ENCODE measurements around the gene RHEX. TPM values are rescaled to one million over a fixed set of nuclear protein-coding genes. Genes with fewer than 3 reads are reported as not detected.
A peak's percentile ranks its signal among the peaks of the same experiment; 100 is the strongest.

The RHEX gene
- total RNA-seq, 6 donors from 2014 or later: 1.4 to 19.0 (median 6.8) TPM; not detected in 1

GRCh38 chr1:206022766-206023165 is 30.2 kb upstream of the RHEX start:
- 86 to 95% methylated on average over 4 to 7 of the region's 7 CpGs for WGBS, 2 donors
- Histone ChIP-seq H3K9me3 (no peaks in the 10 kb centered on the region), H3K27me3 (no peaks in the 10 kb centered on the region), H3K36me3 (no peaks in the 10 kb centered on the region), H3K4me3 (peak overlapping the region in 3 of 4 donors; percentile 17 to 40 (median 21)), H3K4me1 (peaks cover 0 to 17% (median 6%) of the 10 kb centered on the region in 4 donors), H3K27ac (no peak overlapping the region)
- DNase-seq (no peak), ATAC-seq (ENCODE audit: low FRiP score in 2 of 2) (no peak)
- TF ChIP-seq POLR2AphosphoS5 (IDR thresholded peaks at IDR 0.05): no peak
- TF ChIP-seq POLR2A (IDR thresholded peaks at IDR 0.05): no peak
- no peak for TF ChIP-seq CTCF (IDR thresholded peaks at IDR 0.05)
- no peak for TF ChIP-seq EP300 (IDR thresholded peaks at IDR 0.05)

GRCh38 chr1:206023695-206024094 is 29.3 kb upstream of the RHEX start, which contains the start of gene CTSE:
Gene CTSE, minus strand, starts transcription at chr1:206023895. Its CDS starts 104 bp downstream, at chr1:206023791.
- ATAC-seq (ENCODE audit: low FRiP score in 2 of 2): peak; percentile 71 to 84
- Histone ChIP-seq H3K4me3 (peak within 1 kb of the TSS in 3 of 4 donors; percentile 17 to 40 (median 21)), H3K4me1 (peaks cover 0 to 17% (median 6%) of the 10 kb centered on the region in 4 donors), H3K27me3 (no peaks in the 10 kb centered on the region), H3K36me3 (no peaks in the 10 kb centered on the region), H3K9me3 (no peaks in the 10 kb centered on the region), H3K27ac (peak within 1 kb of the TSS in 3 of 4 donors; percentile 57 to 75 (median 62))
- peak in 1 of 2 donors; percentile 83 for DNase-seq
- whole genome bisulfite sequencing, 2 donors: 54 to 79% methylated on average over 11 of the region's 11 CpGs
- TF ChIP-seq EP300 (IDR thresholded peaks at IDR 0.05): peak in 2 of 4 donors; percentile 71 to 81
- peak; percentile 30 to 67 for TF ChIP-seq POLR2AphosphoS5 (IDR thresholded peaks at IDR 0.05)
- peak in 1 of 4 donors; percentile 42 for TF ChIP-seq POLR2A (IDR thresholded peaks at IDR 0.05)
- no peak for TF ChIP-seq CTCF (IDR thresholded peaks at IDR 0.05)

GRCh38 chr1:206025283-206025820 is 27.6 kb upstream of the RHEX start:
- Histone ChIP-seq H3K27ac (peak overlapping the region in 3 of 4 donors; percentile 57 to 75 (median 62)), H3K36me3 (no peaks in the 10 kb centered on the region), H3K9me3 (no peaks in the 10 kb centered on the region), H3K27me3 (no peaks in the 10 kb centered on the region), H3K4me3 (no peak overlapping the region), H3K4me1 (peaks cover 2 to 23% (median 10%) of the 10 kb centered on the region in 4 donors)
- WGBS, 2 donors: 61 to 76% methylated on average over 3 of the region's 3 CpGs
- TF ChIP-seq CTCF (IDR thresholded peaks at IDR 0.05) (no peak), EP300 (IDR thresholded peaks at IDR 0.05) (peak in 2 of 4 donors; percentile 61 to 85), POLR2AphosphoS5 (IDR thresholded peaks at IDR 0.05) (peak in 1 of 2 donors; percentile 28)
- ATAC-seq (ENCODE audit: low FRiP score in 2 of 2) (peak in 1 of 2 donors; percentile 68), DNase-seq (peak in 1 of 2 donors; percentile 46)

- Histone ChIP-seq H3K4me3 (no peak overlapping the region), H3K4me1 (peaks cover 2 to 19% (median 9%) of the 10 kb centered on the region in 4 donors), H3K27me3 (no peaks in the 10 kb centered on the region), H3K27ac (no peak overlapping the region), H3K9me3 (no peaks in the 10 kb centered on the region), H3K36me3 (no peaks in the 10 kb centered on the region)
- ATAC-seq (ENCODE audit: low FRiP score in 2 of 2): peak; percentile 62 to 86
- peak in 1 of 2 donors; percentile 81 for DNase-seq
- TF ChIP-seq EP300 (IDR thresholded peaks at IDR 0.05): no peak
- TF ChIP-seq POLR2A (IDR thresholded peaks at IDR 0.05): no peak
- no peak for TF ChIP-seq POLR2AphosphoS5 (IDR thresholded peaks at IDR 0.05)
- TF ChIP-seq CTCF (IDR thresholded peaks at IDR 0.05): no peak
- WGBS, 2 donors: 37 to 50% methylated on average over 4 of the region's 4 CpGs
Observed at GRCh38 chr1:206029484-206029883, 23.5 kb upstream of the RHEX start.

- WGBS, 2 donors: 73 to 76% methylated on average over 4 of the region's 4 CpGs
- TF ChIP-seq EP300 (IDR thresholded peaks at IDR 0.05): no peak
- TF ChIP-seq POLR2AphosphoS5 (IDR thresholded peaks at IDR 0.05): no peak
- no peak for TF ChIP-seq POLR2A (IDR thresholded peaks at IDR 0.05)
- no peak for TF ChIP-seq CTCF (IDR thresholded peaks at IDR 0.05)
- H3K27ac ChIP-seq: no peak overlapping the region
- peaks cover 5 to 16% (median 10%) of the 10 kb centered on the region in 4 donors for H3K4me1 ChIP-seq
- DNase-seq (no peak), ATAC-seq (ENCODE audit: low FRiP score in 2 of 2) (no peak)
- H3K27me3 ChIP-seq: no peaks in the 10 kb centered on the region
- H3K9me3 ChIP-seq: no peaks in the 10 kb centered on the region
- H3K4me3 ChIP-seq: no peak overlapping the region
- no peaks in the 10 kb centered on the region for H3K36me3 ChIP-seq
Observed at GRCh38 chr1:206030191-206030590, 22.8 kb upstream of the RHEX start.

Measured in upper lobe of left lung (tissue), 6 donors.